Posterior cingulate gyrus (tissue), 11 donors: Measurements from ENCODE around the gene SLC6A18.

Source experiments
- DNase-seq, 10 donors: peaks; one replicate each; pipeline versions ENCODE4 v3.0.0 to v3.0.0-alpha.2; 2020 to 2021; ENCODE audit warnings: mixed read lengths in 3 of 10
- intact Hi-C: fragments of 100-400 bp; cut with DNase I; formaldehyde crosslinking; loops from one replicate; pipeline ENCODE4 v1.15.1; 2023

SLC6A18 gene

GRCh38 chr5:1201327-1202025, 23.7 kb upstream of the SLC6A18 start, which contains the start of gene SLC6A19:
Gene SLC6A19 (plus strand): TSS chr5:1201595. CDS start chr5:1201651, 56 bp downstream.
- intact Hi-C loops: no loop called here
- DNase-seq: peak in 4 of 10 donors; percentile 7 to 83 (median 72)

- intact Hi-C loops: no loop called here
- DNase-seq: peak in 4 of 10 donors; percentile 3 to 75 (median 60)
Observed at GRCh38 chr5:1202026-1202797, 23.0 kb upstream of the SLC6A18 start.

- DNase-seq: peak in 3 of 10 donors; percentile 2 to 54 (median 42)
- intact Hi-C loops: no loop called here
Observed at GRCh38 chr5:1202798-1203185, 22.4 kb upstream of the SLC6A18 start.

GRCh38 chr5:1203311-1203967, 21.7 kb upstream of the SLC6A18 start:
- DNase-seq: peak in 4 of 10 donors; percentile 1 to 82 (median 70)

GRCh38 chr5:1203968-1204692, 21.1 kb upstream of the SLC6A18 start:
- peak in 4 of 10 donors; percentile 16 to 70 (median 66) for DNase-seq

More at GRCh38 chr5:1203311-1203967, 21.7 kb upstream of the SLC6A18 start:
- intact Hi-C loops: no loop called here

GRCh38 chr5:1204693-1205242, 20.4 kb upstream of the SLC6A18 start:
- intact Hi-C loops: no loop called here
- DNase-seq: peak in 4 of 10 donors; percentile 11 to 74 (median 60)

More at GRCh38 chr5:1203968-1204692, 21.1 kb upstream of the SLC6A18 start:
- intact Hi-C loops: no loop called here

GRCh38 chr5:1205255-1206180, 19.7 kb upstream of the SLC6A18 start:
- peak in 4 of 10 donors; percentile 4 to 47 (median 37) for DNase-seq

GRCh38 chr5:1206521-1207412, 18.4 kb upstream of the SLC6A18 start:
- intact Hi-C loops: no loop called here

More at GRCh38 chr5:1205255-1206180, 19.7 kb upstream of the SLC6A18 start:
- intact Hi-C loops: no loop called here

GRCh38 chr5:1207555-1207954, 17.6 kb upstream of the SLC6A18 start:
- intact Hi-C loops: no loop called here
- no peak for DNase-seq

More at GRCh38 chr5:1206521-1207412, 18.4 kb upstream of the SLC6A18 start:
- peak in 4 of 10 donors; percentile 9 to 84 (median 70) for DNase-seq

- peak in 4 of 10 donors; percentile 26 to 75 (median 60) for DNase-seq
- intact Hi-C loops: no loop called here
Observed at GRCh38 chr5:1208221-1208742, 16.9 kb upstream of the SLC6A18 start.

GRCh38 chr5:1208743-1209488, 16.3 kb upstream of the SLC6A18 start:
- intact Hi-C loops: no loop called here
- DNase-seq: peak in 4 of 10 donors; percentile 26 to 82 (median 60)

- intact Hi-C loops: no loop called here
- no peak for DNase-seq
Observed at GRCh38 chr5:1209489-1209852, 15.7 kb upstream of the SLC6A18 start.

- peak in 3 of 10 donors; percentile 55 to 78 (median 77) for DNase-seq
- intact Hi-C loops: no loop called here
Observed at GRCh38 chr5:1209896-1210776, 15.0 kb upstream of the SLC6A18 start.

GRCh38 chr5:1210832-1211251, 14.3 kb upstream of the SLC6A18 start:
- intact Hi-C loops: no loop called here
- peak in 2 of 10 donors; percentile 35 to 77 for DNase-seq

- intact Hi-C loops: no loop called here
- peak in 2 of 10 donors; percentile 15 to 25 for DNase-seq
Observed at GRCh38 chr5:1211701-1212100, 13.5 kb upstream of the SLC6A18 start.

GRCh38 chr5:1212271-1212670, 12.9 kb upstream of the SLC6A18 start:
- intact Hi-C loops: no loop called here
- peak in 4 of 10 donors; percentile 25 to 82 (median 66) for DNase-seq
